HuH-7 (cell line): ENCODE data around the gene TSEN15.
"Not testable (repeated sequence)": the region's sequence is repeated elsewhere in the genome, so short reads cannot be mapped to it uniquely, and the experiment has no call there.

Experiments used
- DNase-seq: peaks from one replicate; pipeline ENCODE4 v3.0.0; 2011; ENCODE audit warnings: low spot score

TSEN15 gene

GRCh38 chr1:184031409-184032107 is 20.0 kb upstream of the TSEN15 start:
- no peak for DNase-seq

GRCh38 chr1:184032306-184032929 is 19.1 kb upstream of the TSEN15 start:
- no peak for DNase-seq

- DNase-seq = no peak
Observed at GRCh38 chr1:184032930-184033418, 18.6 kb upstream of the TSEN15 start.

- DNase-seq = no peak
Observed at GRCh38 chr1:184033711-184034167, 17.8 kb upstream of the TSEN15 start.

GRCh38 chr1:184034761-184035379 is 16.7 kb upstream of the TSEN15 start:
- no peak for DNase-seq

- DNase-seq = no peak
Observed at GRCh38 chr1:184035719-184036516, 15.6 kb upstream of the TSEN15 start.

- DNase-seq = peak; percentile 26
Observed at GRCh38 chr1:184036517-184036949, 15.0 kb upstream of the TSEN15 start.

- DNase-seq = no peak
Observed at GRCh38 chr1:184037849-184038591, 13.5 kb upstream of the TSEN15 start.

GRCh38 chr1:184039126-184039525 is 12.4 kb upstream of the TSEN15 start:
- no peak for DNase-seq

- no peak for DNase-seq
Observed at GRCh38 chr1:184041731-184042130, 9.8 kb upstream of the TSEN15 start.

- DNase-seq = not testable (repeated sequence)
Observed at GRCh38 chr1:184043315-184043714, 8.2 kb upstream of the TSEN15 start.

GRCh38 chr1:184044603-184045376 is 6.7 kb upstream of the TSEN15 start:
- DNase-seq = no peak

GRCh38 chr1:184047541-184047940 is 4.0 kb upstream of the TSEN15 start:
- not testable (repeated sequence) for DNase-seq

- no peak for DNase-seq
Observed at GRCh38 chr1:184048561-184049240, 2.8 kb upstream of the TSEN15 start.

- no peak for DNase-seq
Observed at GRCh38 chr1:184049291-184049690, 2.2 kb upstream of the TSEN15 start.

- no peak for DNase-seq
Observed at GRCh38 chr1:184049836-184050468, 1.6 kb upstream of the TSEN15 start.

GRCh38 chr1:184050636-184051035 is 894 bp upstream of the TSEN15 start:
- DNase-seq = no peak

- no peak for DNase-seq
Observed at GRCh38 chr1:184051138-184051484, 419 bp upstream of the TSEN15 start.

GRCh38 chr1:184052194-184052559 is 647 bp downstream of the TSEN15 start:
- DNase-seq = no peak

GRCh38 chr1:184052750-184053149 is 1.2 kb downstream of the TSEN15 start:
- no peak for DNase-seq
